HFFc6 (cell line): ENCODE measurements around the gene PLPP2. TPM values are rescaled to one million over a fixed set of nuclear protein-coding genes. Genes with fewer than 3 reads are reported as not detected.
"Not testable (repeated sequence)": the region's sequence is repeated elsewhere in the genome, so short reads cannot be mapped to it uniquely, and the experiment has no call there.

ENCODE experiments used
- DNase-seq: peaks from one replicate; pipeline ENCODE4 v3.0.0-alpha.2; 2018
- H3K27ac Mint-ChIP-seq: 2 replicates; pipeline ENCODE4 v1.8.0; 2020; ENCODE audit warnings: mild to moderate bottlenecking, mixed read lengths
- H3K27me3 Mint-ChIP-seq: 2 replicates; pipeline ENCODE4 v1.8.0; 2021; ENCODE audit warnings: mild to moderate bottlenecking, moderate library complexity, mixed read lengths; ENCODE audit not compliant: insufficient read depth
- H3K36me3 Mint-ChIP-seq: 2 replicates; pipeline ENCODE4 v1.8.0; 2021; ENCODE audit warnings: low read depth, mixed read lengths
- H3K4me1 Mint-ChIP-seq: 2 replicates; pipeline ENCODE4 v1.8.0; 2020; ENCODE audit warnings: low read depth, mixed read lengths
- H3K4me3 Mint-ChIP-seq: 2 replicates; pipeline ENCODE4 v1.8.0; 2020; ENCODE audit warnings: mild to moderate bottlenecking, moderate library complexity, mixed read lengths
- H3K9me3 Mint-ChIP-seq: 2 replicates; pipeline ENCODE4 v1.8.0; 2020; ENCODE audit warnings: mild to moderate bottlenecking, mixed read lengths
- CTCF ChIP-seq: fragments of 200-600 bp; sonication (generic); IDR thresholded peaks from 2 replicates; pipeline ENCODE4 v1.5.0; 2021; ENCODE audit warnings: antibody characterized with exemption, mild to moderate bottlenecking
- total RNA-seq, 6 experiments: library from RNA; stranded (reverse); fragmentation: NEBNext Ultra II Directional; extraction: Animal tissue kit (Norgen Biotek cat#: 25700); gene quantifications; 2 replicates in 1 of 6; 3 replicates in 5 of 6; pipeline ENCODE4 v1.2.3, GENCODE V29; 2021

The PLPP2 gene
- total RNA-seq, 6 experiments from 2014 or later, result 3.5 to 15.0 (median 4.2) TPM

DNA sequence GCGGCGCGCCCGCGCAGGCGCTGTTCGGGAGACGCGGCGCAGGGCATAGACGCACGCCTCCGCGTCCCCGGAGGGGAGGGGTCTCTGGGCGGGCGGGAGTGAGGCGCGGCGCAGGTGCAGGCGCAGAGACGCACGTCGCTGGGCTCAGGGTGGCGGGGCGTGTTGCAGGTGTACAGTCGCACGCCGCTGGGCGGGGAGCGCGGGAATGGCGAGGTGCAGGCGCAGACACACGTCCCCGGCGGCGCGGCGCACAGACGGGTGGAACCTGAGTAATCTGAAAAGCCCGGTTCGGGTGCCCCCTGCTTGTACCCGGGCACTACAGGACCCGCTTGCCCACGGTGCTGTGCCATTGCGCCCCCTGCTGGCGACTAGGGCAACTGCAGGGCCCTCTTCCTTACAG is 44.7 kb downstream of the PLPP2 start:
- DNase-seq, result no peak
- Mint-ChIP-seq H3K9me3 (peaks cover 4% of the 10 kb centered on the region; the same call in 1 of the 2 replicates), H3K27me3 (no peaks in the 10 kb centered on the region; the same call in 1 of the 2 replicates), H3K27ac (no peak overlapping the region), H3K36me3 (no peaks in the 10 kb centered on the region), H3K4me3 (no peak overlapping the region), H3K4me1 (peaks cover 12% of the 10 kb centered on the region)
- TF ChIP-seq CTCF, result no peak

DNA sequence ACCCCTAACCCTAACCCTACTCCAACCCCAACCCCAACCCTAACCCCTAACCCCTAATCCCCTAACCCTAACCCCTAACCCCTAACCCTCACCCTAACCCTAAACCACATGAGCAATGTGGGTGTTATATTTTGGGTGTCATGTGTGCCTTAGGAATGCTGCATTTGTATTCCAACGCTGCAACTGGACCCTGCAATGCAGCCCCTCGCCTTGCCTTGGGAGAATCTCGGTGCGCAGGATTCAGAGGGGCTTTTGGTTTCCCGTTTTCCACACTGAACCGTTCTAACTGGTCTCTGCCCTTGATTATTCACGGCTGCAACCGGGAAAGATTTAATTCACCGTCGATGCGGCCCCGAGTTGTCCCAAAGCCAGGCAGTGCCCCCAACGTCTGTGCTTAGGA is 45.3 kb downstream of the PLPP2 start:
- not testable (repeated sequence) for DNase-seq, H3K9me3 Mint-ChIP-seq, H3K27me3 Mint-ChIP-seq, H3K27ac Mint-ChIP-seq, H3K36me3 Mint-ChIP-seq
- Mint-ChIP-seq H3K4me3 (peak overlapping the region; percentile 46; the same call in 1 of the 2 replicates), H3K4me1 (peaks cover 12% of the 10 kb centered on the region)

- H3K9me3 Mint-ChIP-seq, result peaks cover 4% of the 10 kb centered on the region; the same call in 1 of the 2 replicates
- no peaks in the 10 kb centered on the region; the same call in 1 of the 2 replicates for H3K27me3 Mint-ChIP-seq
- TF ChIP-seq CTCF, result no peak
- H3K4me3 Mint-ChIP-seq, result no peak overlapping the region
- no peak for DNase-seq
- no peak overlapping the region for H3K27ac Mint-ChIP-seq
- peaks cover 12% of the 10 kb centered on the region for H3K4me1 Mint-ChIP-seq
- no peaks in the 10 kb centered on the region for H3K36me3 Mint-ChIP-seq
These were observed 45.7 kb downstream of the PLPP2 start for GRCh38 chr19:245457-245856.

Other genes starting within 250 kb of the PLPP2 start
- gene OR4F17, start 184.3 kb downstream of the PLPP2 start, total RNA-seq, result under 1 TPM in 2 of 6 experiments, not detected in 4; 0.25 to 0.27 TPM
- gene MIER2, start 53.4 kb upstream of the PLPP2 start, total RNA-seq, result 10 to 100 TPM; 31.7 to 42.2 (median 33.4) TPM
- not detected for gene C2CD4C, start 117.7 kb upstream of the PLPP2 start, total RNA-seq
- gene SHC2, start 169.6 kb upstream of the PLPP2 start, total RNA-seq, result not detected
- under 1 TPM; 0.11 to 0.47 (median 0.21) TPM for gene MADCAM1, start 205.1 kb upstream of the PLPP2 start, total RNA-seq
- 10 to 100 TPM; 20.2 to 24.7 (median 21.1) TPM for gene TPGS1, start 216.1 kb upstream of the PLPP2 start, total RNA-seq
- 10 to 100 TPM; 63.8 to 79.9 (median 64.6) TPM for gene CDC34, start 240.4 kb upstream of the PLPP2 start, total RNA-seq